Stimulated activated memory B cell treated with anti-CD40 and anti-IgM and Interleukin-4, amounts not matched to agents 10 μg/mL and 1 μg/mL and 100 μg/mL, for 72 hours (primary cell): ENCODE results near the gene RNF34.

ENCODE experiments used
- ATAC-seq: fragments of 150-1000 bp; cut with Tn5 transposase; 2 replicates; pipeline ENCODE4 v1.10.0; 2021
- H3K27ac Mint-ChIP-seq: one replicate; pipeline ENCODE4 v1.8.0; 2022; ENCODE audit warnings: mild to moderate bottlenecking, mixed read lengths
- H3K27me3 Mint-ChIP-seq: one replicate; pipeline ENCODE4 v1.8.0; 2022; ENCODE audit warnings: mixed read lengths
- H3K36me3 Mint-ChIP-seq: one replicate; pipeline ENCODE4 v1.8.0; 2022; ENCODE audit warnings: mixed read lengths
- H3K4me1 Mint-ChIP-seq: one replicate; pipeline ENCODE4 v1.8.0; 2022; ENCODE audit warnings: mixed read lengths
- H3K4me3 Mint-ChIP-seq: one replicate; pipeline ENCODE4 v1.8.0; 2022; ENCODE audit warnings: mild to moderate bottlenecking, moderate library complexity, mixed read lengths
- H3K9me3 Mint-ChIP-seq: one replicate; pipeline ENCODE4 v1.8.0; 2022; ENCODE audit warnings: mixed read lengths

Gene RNF34

DNA sequence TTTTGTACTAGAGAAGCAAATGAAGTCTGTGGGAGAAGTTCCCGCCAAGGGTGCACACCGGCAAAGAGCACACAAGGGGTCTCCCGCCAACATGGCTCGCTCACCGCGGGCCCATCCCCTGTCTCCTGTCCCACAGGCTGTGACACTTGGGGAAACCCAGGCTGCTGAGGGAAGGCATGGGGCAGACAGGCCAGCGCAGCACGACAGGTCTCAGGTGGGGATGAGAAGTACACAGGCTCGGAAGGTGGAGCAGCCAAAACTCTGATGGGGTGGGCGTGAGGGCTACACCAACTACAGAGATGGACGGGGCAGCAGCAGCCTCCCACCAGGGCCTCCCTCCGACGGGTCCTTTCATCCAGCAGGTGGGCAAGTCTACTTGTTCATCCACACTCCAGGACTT is 64.4 kb downstream of the RNF34 start:
- Mint-ChIP-seq H3K4me3 (no peak overlapping the region), H3K27me3 (no peaks in the 10 kb centered on the region), H3K4me1 (peaks cover 52% of the 10 kb centered on the region), H3K27ac (peak overlapping the region; percentile 40), H3K36me3 (peaks cover 9% of the 10 kb centered on the region), H3K9me3 (no peaks in the 10 kb centered on the region)
- ATAC-seq = no peak

DNA sequence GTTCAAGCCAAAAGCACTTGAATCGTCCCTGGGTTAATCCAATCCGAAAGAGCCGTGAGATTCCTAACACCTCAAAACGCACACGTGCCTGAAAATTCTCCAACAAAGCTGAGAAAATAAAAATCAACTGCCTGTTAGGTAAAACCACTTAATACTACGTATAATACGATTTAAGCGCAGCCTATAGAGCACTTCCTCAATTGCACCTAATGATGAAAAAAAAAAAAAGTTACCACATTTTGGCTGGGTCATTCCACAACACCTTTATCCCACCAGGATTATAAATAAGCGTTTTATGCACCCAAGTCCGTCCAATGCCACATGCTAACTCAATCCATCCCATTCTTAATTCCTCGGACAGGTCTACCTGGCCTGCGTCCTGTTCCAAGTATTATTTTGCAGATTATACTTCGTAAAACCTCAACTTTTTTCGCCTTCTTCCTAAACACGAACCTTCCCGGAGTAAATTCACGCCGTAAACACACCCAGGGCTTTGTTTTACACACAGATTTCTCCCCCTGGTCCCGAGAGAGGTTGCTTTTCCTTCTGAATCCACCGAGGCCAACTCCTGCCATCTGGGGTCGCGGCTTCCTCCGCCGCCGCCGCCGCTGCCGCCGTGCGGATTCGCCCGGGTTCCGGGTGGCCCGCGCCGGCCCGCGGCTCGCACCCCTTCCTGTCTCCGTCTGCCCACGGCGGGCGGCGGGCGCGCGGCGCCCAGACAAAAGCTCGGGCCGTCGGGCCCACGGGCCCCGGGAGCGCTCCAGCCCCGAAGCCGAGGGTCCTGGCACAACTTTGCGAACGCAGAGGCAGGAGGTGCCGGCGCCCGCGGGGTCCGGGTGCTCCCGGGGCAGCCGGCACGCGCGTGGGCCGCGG is 66.2 kb downstream of the RNF34 start:
- peaks cover 4% of the 10 kb centered on the region for H3K36me3 Mint-ChIP-seq
- H3K27ac Mint-ChIP-seq = peak overlapping the region; percentile 86
- H3K27me3 Mint-ChIP-seq = no peaks in the 10 kb centered on the region
- no peaks in the 10 kb centered on the region for H3K9me3 Mint-ChIP-seq
- ATAC-seq = peak; percentile 5
- H3K4me1 Mint-ChIP-seq = peaks cover 54% of the 10 kb centered on the region
- H3K4me3 Mint-ChIP-seq = peak overlapping the region; percentile 90

DNA sequence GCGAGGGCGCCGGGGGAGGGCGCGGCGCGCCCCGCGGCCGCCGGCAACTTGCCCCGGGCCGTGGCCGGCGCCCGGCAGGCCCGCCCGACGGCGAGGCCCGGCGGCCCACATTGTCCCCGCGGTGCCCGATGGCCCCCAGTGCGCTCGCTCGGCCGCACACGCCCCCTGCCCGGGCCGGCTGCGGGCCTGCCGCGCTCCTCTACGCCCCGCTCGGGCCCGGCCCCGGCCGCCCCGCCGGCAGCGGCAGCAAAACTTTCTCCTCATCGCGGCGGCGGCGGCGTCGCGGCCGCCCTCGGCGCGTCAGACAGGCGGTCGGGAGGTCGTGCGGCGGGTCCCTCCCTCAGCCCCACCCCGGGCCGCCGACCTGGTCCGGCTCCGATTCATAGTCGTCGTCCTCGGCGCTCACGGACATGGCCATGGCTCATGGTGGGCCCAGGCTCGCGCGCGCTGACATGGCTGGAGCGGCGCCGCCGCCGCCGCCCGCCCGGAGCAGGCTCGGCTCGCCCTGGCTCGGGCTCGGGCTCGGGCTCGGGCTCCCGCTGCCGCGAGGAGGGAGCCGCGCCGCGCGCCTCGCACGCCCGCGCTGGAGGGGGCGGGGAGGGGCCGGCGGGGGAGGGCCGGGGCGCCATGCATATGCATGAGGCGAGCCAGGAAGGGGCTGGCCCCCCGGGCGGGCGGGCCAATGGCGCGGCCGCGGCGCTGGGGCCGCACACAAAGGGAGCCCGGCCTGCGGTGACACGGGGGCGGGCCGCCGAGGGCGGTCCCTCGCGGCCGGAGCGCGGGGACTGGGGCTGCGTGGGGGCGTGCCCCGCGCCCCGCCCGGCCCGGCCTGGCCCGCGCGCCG is 67.1 kb downstream of the RNF34 start:
- H3K27me3 Mint-ChIP-seq = no peaks in the 10 kb centered on the region
- no peaks in the 10 kb centered on the region for H3K9me3 Mint-ChIP-seq
- peak; percentile 95 for ATAC-seq
- peaks cover 51% of the 10 kb centered on the region for H3K4me1 Mint-ChIP-seq
- peak overlapping the region; percentile 61 for H3K4me3 Mint-ChIP-seq
- H3K27ac Mint-ChIP-seq = no peak overlapping the region
- no peaks in the 10 kb centered on the region for H3K36me3 Mint-ChIP-seq

DNA sequence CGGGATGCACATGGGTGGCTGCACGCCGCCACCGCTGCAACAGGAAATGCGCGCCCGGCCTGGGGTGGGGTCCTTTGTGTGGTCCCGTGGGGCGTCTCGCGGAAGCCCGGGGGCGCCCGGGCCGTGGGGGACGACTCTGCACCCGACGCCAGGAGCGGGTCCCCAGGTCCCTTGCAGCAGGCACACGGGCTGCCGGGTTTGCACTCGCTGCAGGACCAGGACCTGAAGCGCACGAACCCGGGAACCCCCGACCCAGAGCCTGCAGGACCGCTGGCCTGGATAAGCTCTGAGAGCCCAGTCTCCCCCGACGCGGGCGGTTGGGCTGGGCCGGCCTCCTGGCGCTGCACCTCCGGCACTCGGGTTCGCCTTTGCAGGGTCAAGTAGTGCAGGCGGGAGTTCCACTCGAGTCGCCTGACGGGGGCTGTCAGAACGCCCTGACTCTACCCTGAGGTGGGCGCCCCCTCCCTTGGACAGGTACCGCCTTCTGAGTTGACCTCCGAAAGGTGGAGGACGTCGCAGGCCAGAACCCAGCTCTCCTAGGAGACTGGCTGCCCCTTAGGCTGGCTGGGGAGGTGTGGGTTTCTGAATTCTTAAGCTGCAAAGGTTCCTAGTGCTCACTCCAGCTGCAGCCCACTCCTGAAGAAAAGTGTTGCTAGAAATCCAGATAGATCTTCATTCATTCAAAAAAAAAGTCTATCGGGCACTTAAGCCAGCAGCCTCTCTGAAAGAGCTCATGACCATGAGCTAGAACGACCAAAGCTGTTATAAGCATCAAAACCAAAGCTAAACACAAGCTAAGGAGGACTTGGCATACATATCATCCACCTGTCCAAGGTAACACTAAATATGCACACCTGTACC is 68.0 kb downstream of the RNF34 start:
- no peaks in the 10 kb centered on the region for H3K27me3 Mint-ChIP-seq
- ATAC-seq = no peak
- no peaks in the 10 kb centered on the region for H3K36me3 Mint-ChIP-seq
- H3K4me1 Mint-ChIP-seq = peaks cover 54% of the 10 kb centered on the region
- peak overlapping the region; percentile 57 for H3K27ac Mint-ChIP-seq
- H3K9me3 Mint-ChIP-seq = no peaks in the 10 kb centered on the region
- peak overlapping the region; percentile 57 for H3K4me3 Mint-ChIP-seq

DNA sequence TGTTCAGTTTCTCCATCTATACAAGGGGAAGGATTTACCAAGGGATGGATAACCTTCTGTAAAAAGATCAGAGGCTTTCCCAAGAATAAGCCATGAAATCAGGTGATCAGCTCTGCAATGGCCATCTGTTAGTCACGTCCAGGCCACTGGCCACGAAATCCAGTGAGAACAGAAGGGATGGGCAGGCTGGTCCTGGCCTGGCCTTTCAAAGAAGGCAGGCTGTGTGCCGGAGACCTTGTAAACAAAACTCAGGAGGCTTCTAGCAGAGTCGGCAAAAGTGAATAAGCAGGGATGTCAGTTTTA is 68.5 kb downstream of the RNF34 start:
- no peaks in the 10 kb centered on the region for H3K27me3 Mint-ChIP-seq
- no peak for ATAC-seq
- H3K4me1 Mint-ChIP-seq = peaks cover 60% of the 10 kb centered on the region
- H3K27ac Mint-ChIP-seq = peak overlapping the region; percentile 57
- no peaks in the 10 kb centered on the region for H3K36me3 Mint-ChIP-seq
- H3K4me3 Mint-ChIP-seq = no peak overlapping the region
- no peaks in the 10 kb centered on the region for H3K9me3 Mint-ChIP-seq

DNA sequence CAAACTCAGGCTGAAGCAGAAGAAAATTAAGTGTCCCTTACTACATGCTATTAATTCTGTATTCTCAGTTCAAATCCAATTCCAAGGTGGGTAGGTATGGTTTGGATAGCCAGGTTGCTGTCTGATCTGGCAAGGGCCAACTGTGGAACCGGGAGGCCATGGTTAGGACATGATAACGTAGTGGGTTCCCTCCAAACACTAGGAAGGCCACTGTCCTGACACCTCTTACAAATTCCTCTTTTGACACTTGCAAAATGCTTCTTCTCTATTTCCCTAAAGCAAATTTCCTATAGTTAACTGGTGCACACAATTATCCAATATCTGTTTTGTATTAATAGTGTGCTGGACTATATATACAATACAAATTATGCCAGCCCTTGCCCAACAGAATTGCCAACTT is 70.8 kb downstream of the RNF34 start:
- Mint-ChIP-seq H3K4me3 (no peak overlapping the region), H3K9me3 (no peaks in the 10 kb centered on the region), H3K27me3 (no peaks in the 10 kb centered on the region), H3K36me3 (peaks cover 6% of the 10 kb centered on the region), H3K4me1 (peaks cover 46% of the 10 kb centered on the region), H3K27ac (peak overlapping the region; percentile 74)
- no peak for ATAC-seq

DNA sequence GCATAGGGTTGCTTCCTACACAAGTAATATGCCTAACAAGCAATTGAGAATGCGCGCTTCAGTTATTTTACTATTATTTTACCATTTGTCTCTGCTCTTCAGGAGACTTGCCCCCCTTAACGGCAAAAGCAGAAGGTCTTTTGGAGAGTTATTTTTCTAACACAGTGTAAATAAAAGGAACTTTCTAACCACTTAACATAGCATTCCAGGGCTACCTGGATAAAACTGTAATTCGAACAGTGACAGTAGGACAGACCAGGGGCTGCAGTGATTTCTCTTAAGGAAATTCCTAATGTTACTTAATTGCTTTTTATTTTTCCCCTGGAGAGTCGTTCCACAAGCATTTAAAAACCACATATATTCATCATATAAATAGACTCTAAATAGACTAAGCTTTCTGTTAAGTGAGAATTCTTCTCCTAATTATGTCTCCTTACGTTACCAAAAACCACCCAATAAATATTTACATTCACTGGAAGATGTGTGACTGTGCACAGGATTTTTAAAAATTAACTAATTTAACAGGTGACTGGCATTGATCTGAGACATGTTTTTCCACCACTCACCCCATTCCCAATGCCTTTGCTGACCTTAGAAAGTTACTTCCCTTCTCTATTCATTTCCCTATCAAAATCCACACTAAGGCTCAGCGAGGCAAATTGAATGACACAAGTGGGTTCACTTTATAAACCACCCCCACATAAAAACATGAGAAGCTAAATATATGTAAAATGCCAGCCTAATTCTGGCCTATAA is 72.4 kb downstream of the RNF34 start:
- Mint-ChIP-seq H3K9me3 (no peaks in the 10 kb centered on the region), H3K27me3 (no peaks in the 10 kb centered on the region), H3K27ac (peak overlapping the region; percentile 74), H3K4me1 (peaks cover 39% of the 10 kb centered on the region), H3K4me3 (no peak overlapping the region), H3K36me3 (peaks cover 6% of the 10 kb centered on the region)
- no peak for ATAC-seq
